Thoracic aorta (tissue), 2 donors: ENCODE results near the gene FPR2. TPM values are rescaled to one million over a fixed set of nuclear protein-coding genes. Genes with fewer than 3 reads are reported as not detected.

Experiments used
- ATAC-seq: fragments of 150-250 bp; one replicate; pipeline ENCODE4 v1.8.0; 2017; ENCODE audit warnings: low read depth; ENCODE audit not compliant: insufficient number of reproducible peaks, low FRiP score
- DNase-seq: peaks from one replicate; pipeline ENCODE4 v3.0.0-alpha.2; 2020; ENCODE audit warnings: low spot score
- H3K27ac ChIP-seq, 2 donors: fragments of 200-600 bp; sonication (generic); 1 replicate in 1 of 2; 2 replicates in 1 of 2; pipeline ENCODE4 v1.5.1; 2016; ENCODE audit warnings: mild to moderate bottlenecking in 2 of 2, moderate library complexity in 2 of 2
- H3K27me3 ChIP-seq: fragments of 200-600 bp; sonication (generic); replicated peaks from 2 replicates; pipeline ENCODE4 v1.6.0; 2016; ENCODE audit warnings: mild to moderate bottlenecking; ENCODE audit not compliant: insufficient read depth
- H3K36me3 ChIP-seq: fragments of 200-600 bp; sonication (generic); one replicate; pipeline ENCODE4 v1.5.1; 2016
- H3K4me1 ChIP-seq, 2 donors: fragments of 200-600 bp; sonication (generic); 1 replicate in 1 of 2; 2 replicates in 1 of 2; pipeline versions ENCODE4 v1.5.1 to v1.6.0; 2016; ENCODE audit warnings: low read depth in 2 of 2, mild to moderate bottlenecking in 1 of 2; ENCODE audit not compliant: control insufficient read depth in 1 of 2
- H3K4me3 ChIP-seq: fragments of 200-600 bp; sonication (generic); 2 replicates; pipeline ENCODE4 v1.5.1; 2016; ENCODE audit warnings: mild to moderate bottlenecking
- H3K9me3 ChIP-seq: fragments of 200-600 bp; sonication (generic); 2 replicates; pipeline ENCODE4 v1.5.1; 2016
- CTCF ChIP-seq: fragments of 200-600 bp; sonication (generic); IDR thresholded peaks from one replicate; pipeline ENCODE4 v1.5.1; 2019; ENCODE audit warnings: antibody characterized with exemption
- total RNA-seq, 2 donors: library from RNA; depleted of rRNA; stranded (reverse); fragments of >200 nt; gene quantifications; one replicate each; pipeline versions ENCODE4 v1.1.0 to v1.2.3, GENCODE V29; 2016

FPR2 gene
- total RNA-seq, 2 donors from 2014 or later: 2.2 to 5.9 TPM

GRCh38 chr19:51789061-51789795, 28.2 kb downstream of the FPR2 start:
- Histone ChIP-seq H3K4me3 (no peak overlapping the region), H3K4me1 (no peaks in the 10 kb centered on the region), H3K27me3 (no peaks in the 10 kb centered on the region), H3K9me3 (no peaks in the 10 kb centered on the region), H3K36me3 (no peaks in the 10 kb centered on the region), H3K27ac (no peak overlapping the region)
- ATAC-seq: no peak
- TF ChIP-seq CTCF: no peak
- DNase-seq: no peak

- DNase-seq (no peak), ATAC-seq (no peak)
- Histone ChIP-seq H3K27me3 (no peaks in the 10 kb centered on the region), H3K4me1 (no peaks in the 10 kb centered on the region), H3K27ac (no peak overlapping the region), H3K9me3 (no peaks in the 10 kb centered on the region), H3K4me3 (no peak overlapping the region), H3K36me3 (no peaks in the 10 kb centered on the region)
- no peak for TF ChIP-seq CTCF
These were observed 32.0 kb downstream of the FPR2 start for GRCh38 chr19:51792932-51793331.

GRCh38 chr19:51793994-51794393, 33.0 kb downstream of the FPR2 start:
- Histone ChIP-seq H3K36me3 (no peaks in the 10 kb centered on the region), H3K27ac (no peak overlapping the region), H3K4me1 (peaks cover 0 to under 1% of the 10 kb centered on the region in 2 donors), H3K27me3 (no peaks in the 10 kb centered on the region), H3K9me3 (no peaks in the 10 kb centered on the region), H3K4me3 (no peak overlapping the region)
- no peak for DNase-seq
- no peak for ATAC-seq
- TF ChIP-seq CTCF: no peak

- no peak for TF ChIP-seq CTCF
- H3K27ac ChIP-seq: peak within 1 kb of the TSS in 1 of 2 donors; percentile 1
- H3K36me3 ChIP-seq: no peaks in the 10 kb centered on the region
- H3K4me3 ChIP-seq: peak within 1 kb of the TSS; percentile 52
- DNase-seq (no peak), ATAC-seq (no peak)
- no peaks in the 10 kb centered on the region for H3K27me3 ChIP-seq
- H3K4me1 ChIP-seq: peaks cover 3 to 10% of the 10 kb centered on the region in 2 donors
- no peaks in the 10 kb centered on the region for H3K9me3 ChIP-seq
These were observed 34.0 kb downstream of the FPR2 start, which contains the start of gene FPR3 for GRCh38 chr19:51794885-51795490. FPR3 (plus strand) TSS chr19:51795157; CDS start chr19:51823749, 28,592 bp downstream.

GRCh38 chr19:51796195-51796679, 35.3 kb downstream of the FPR2 start:
- Histone ChIP-seq H3K4me3 (peak overlapping the region; percentile 52), H3K36me3 (no peaks in the 10 kb centered on the region), H3K27ac (peak overlapping the region in 1 of 2 donors; percentile 4), H3K9me3 (no peaks in the 10 kb centered on the region), H3K4me1 (peaks cover 9 to 15% of the 10 kb centered on the region in 2 donors), H3K27me3 (no peaks in the 10 kb centered on the region)
- no peak for TF ChIP-seq CTCF
- no peak for DNase-seq
- no peak for ATAC-seq
